ENCODE measurements around the gene SCART1.
"Not testable (repeated sequence)": the region's sequence is repeated elsewhere in the genome, so short reads cannot be mapped to it uniquely, and the experiment has no call there.

DNA sequence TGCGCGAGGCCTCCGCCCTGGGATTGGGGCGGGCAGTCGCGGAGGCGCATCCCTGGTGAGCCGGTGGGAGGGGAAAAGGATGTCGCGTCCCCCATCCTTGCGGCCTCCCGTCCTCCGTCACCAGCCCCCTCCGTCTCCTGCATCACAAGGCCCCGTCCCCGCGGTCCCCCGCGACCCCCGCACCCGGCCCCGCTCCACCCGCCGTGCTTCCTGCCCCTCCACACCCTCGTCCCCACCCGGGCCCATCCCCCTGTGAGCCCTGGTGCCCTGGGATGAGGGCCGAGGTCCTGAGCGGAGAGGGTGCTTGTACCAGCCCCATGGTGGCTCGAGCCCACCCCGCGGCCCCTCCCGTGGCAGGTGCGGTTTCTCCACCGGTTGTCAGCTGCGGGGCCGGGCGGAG, 29.1 kb upstream of the SCART1 start, which contains the start of gene SPRN:
- not testable (repeated sequence) for TF ChIP-seq POLR2A (IDR thresholded peaks at IDR 0.05)
- TF ChIP-seq, protein P1, sequence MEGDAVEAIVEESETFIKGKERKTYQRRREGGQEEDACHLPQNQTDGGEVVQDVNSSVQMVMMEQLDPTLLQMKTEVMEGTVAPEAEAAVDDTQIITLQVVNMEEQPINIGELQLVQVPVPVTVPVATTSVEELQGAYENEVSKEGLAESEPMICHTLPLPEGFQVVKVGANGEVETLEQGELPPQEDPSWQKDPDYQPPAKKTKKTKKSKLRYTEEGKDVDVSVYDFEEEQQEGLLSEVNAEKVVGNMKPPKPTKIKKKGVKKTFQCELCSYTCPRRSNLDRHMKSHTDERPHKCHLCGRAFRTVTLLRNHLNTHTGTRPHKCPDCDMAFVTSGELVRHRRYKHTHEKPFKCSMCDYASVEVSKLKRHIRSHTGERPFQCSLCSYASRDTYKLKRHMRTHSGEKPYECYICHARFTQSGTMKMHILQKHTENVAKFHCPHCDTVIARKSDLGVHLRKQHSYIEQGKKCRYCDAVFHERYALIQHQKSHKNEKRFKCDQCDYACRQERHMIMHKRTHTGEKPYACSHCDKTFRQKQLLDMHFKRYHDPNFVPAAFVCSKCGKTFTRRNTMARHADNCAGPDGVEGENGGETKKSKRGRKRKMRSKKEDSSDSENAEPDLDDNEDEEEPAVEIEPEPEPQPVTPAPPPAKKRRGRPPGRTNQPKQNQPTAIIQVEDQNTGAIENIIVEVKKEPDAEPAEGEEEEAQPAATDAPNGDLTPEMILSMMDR (IDR thresholded peaks at IDR 0.05), result not testable (repeated sequence)
